ENCODE results near the gene RIOK1. TPM values are rescaled to one million over a fixed set of nuclear protein-coding genes. Genes with fewer than 3 reads are reported as not detected.

RIOK1 gene
- total and polyA plus RNA-seq, 9 of the 15 experiments (the other 6 are each of a cell fraction or from before 2014, with no cell fraction given) = 24.9 to 101 (median 52.2) TPM

DNA sequence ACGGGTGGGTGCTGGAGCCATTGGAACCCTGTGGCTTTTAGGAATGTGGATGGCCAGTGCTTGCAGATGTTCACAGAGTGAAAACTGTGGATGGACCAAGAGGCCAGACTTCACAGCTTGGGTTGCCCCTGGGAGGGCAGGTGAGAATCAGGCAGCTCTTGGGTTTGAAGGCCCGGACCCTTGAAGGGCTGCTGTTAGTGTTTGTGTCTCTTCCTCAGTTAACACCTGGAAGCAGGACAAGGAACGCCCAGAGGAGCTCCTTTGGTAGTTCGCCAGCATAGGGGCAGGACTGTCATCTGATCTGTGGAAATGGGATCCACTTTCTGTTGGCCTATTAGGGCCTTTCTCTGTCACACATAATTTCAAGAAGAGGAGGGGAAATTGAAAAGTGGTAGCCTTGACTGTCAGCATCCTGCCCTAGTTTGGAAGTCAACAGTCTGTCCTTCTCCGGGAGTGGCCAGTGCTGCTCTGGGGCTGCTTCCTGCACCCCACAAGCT, 43.6 kb downstream of the RIOK1 start (continued):
- TF ChIP-seq E2F4 (CRISPR knock-in tag; IDR thresholded peaks at IDR 0.05; ENCODE audit: low read depth) (no peak), MYBL2 (IDR thresholded peaks at IDR 0.05; ENCODE audit: low read depth) (no peak), MYBL2 (CRISPR knock-in tag; IDR thresholded peaks at IDR 0.05; ENCODE audit: borderline replicate concordance) (no peak), POLR3A (IDR thresholded peaks at IDR 0.05; ENCODE audit: borderline replicate concordance, extremely low read depth, insufficient read depth, insufficient read length) (no peak), CHAMP1 (IDR thresholded peaks at IDR 0.05) (no peak), AFF1 (IDR thresholded peaks at IDR 0.05; ENCODE audit: low read depth in 1 of 2, partially characterized antibody in 2 of 2) (no peak), FUS (optimal IDR thresholded peaks at IDR 0.05; ENCODE audit: low read depth, low read length) (no peak), ZNF134 (CRISPR knock-in tag; conservative IDR thresholded peaks at IDR 0.05) (no peak), GTF2F1 (IDR thresholded peaks at IDR 0.05; ENCODE audit: low read depth, low read length) (no peak), SLC30A9 (CRISPR knock-in tag; IDR thresholded peaks at IDR 0.05) (no peak), TCF3 (CRISPR knock-in tag; IDR thresholded peaks at IDR 0.05) (no peak), MYNN (IDR thresholded peaks at IDR 0.05) (no peak), MYNN (CRISPR knock-in tag; IDR thresholded peaks at IDR 0.05) (no peak), NUFIP1 (IDR thresholded peaks at IDR 0.05; ENCODE audit: partially characterized antibody) (no peak)
- TF ChIP-seq, protein P1, sequence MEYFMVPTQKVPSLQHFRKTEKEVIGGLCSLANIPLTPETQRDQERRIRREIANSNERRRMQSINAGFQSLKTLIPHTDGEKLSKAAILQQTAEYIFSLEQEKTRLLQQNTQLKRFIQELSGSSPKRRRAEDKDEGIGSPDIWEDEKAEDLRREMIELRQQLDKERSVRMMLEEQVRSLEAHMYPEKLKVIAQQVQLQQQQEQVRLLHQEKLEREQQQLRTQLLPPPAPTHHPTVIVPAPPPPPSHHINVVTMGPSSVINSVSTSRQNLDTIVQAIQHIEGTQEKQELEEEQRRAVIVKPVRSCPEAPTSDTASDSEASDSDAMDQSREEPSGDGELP (CRISPR knock-in tag; IDR thresholded peaks at IDR 0.05; ENCODE audit: borderline replicate concordance) = no peak

All from K562 (cell line).